ENCODE measurements around the gene ESF1.

Gene ESF1

GRCh38 chr20:13736436-13737191 is 48.1 kb downstream of the ESF1 start:
- Histone ChIP-seq H3K4me3 (ENCODE audit: severe bottlenecking) (no peak overlapping the region), H3K27ac (ENCODE audit: poor library complexity, severe bottlenecking) (no peak overlapping the region), H3K27me3 (ENCODE audit: insufficient read depth, poor library complexity, severe bottlenecking) (no peaks in the 10 kb centered on the region), H3K36me3 (ENCODE audit: low read depth) (peaks cover 60% of the 10 kb centered on the region), H3K4me1 (ENCODE audit: insufficient read depth, poor library complexity, severe bottlenecking) (no peaks in the 10 kb centered on the region), H3K9me3 (ENCODE audit: severe bottlenecking) (no peaks in the 10 kb centered on the region)
- TF ChIP-seq CTCF (IDR thresholded peaks at IDR 0.05; ENCODE audit: poor library complexity, severe bottlenecking): no peak
- no peak for DNase-seq (ENCODE audit: low spot score)
- ATAC-seq (ENCODE audit: low read depth): no peak

- DNase-seq (ENCODE audit: low spot score) (no peak), ATAC-seq (ENCODE audit: low read depth) (no peak)
- Histone ChIP-seq H3K27me3 (ENCODE audit: insufficient read depth, poor library complexity, severe bottlenecking) (no peaks in the 10 kb centered on the region), H3K9me3 (ENCODE audit: severe bottlenecking) (no peaks in the 10 kb centered on the region), H3K4me1 (ENCODE audit: insufficient read depth, poor library complexity, severe bottlenecking) (no peaks in the 10 kb centered on the region), H3K27ac (ENCODE audit: poor library complexity, severe bottlenecking) (no peak overlapping the region), H3K4me3 (ENCODE audit: severe bottlenecking) (no peak overlapping the region), H3K36me3 (ENCODE audit: low read depth) (peaks cover 57% of the 10 kb centered on the region)
- no peak for TF ChIP-seq CTCF (IDR thresholded peaks at IDR 0.05; ENCODE audit: poor library complexity, severe bottlenecking)
Observed at GRCh38 chr20:13735826-13736225, 48.9 kb downstream of the ESF1 start.

- Histone ChIP-seq H3K4me1 (ENCODE audit: insufficient read depth, poor library complexity, severe bottlenecking) (no peaks in the 10 kb centered on the region), H3K27ac (ENCODE audit: poor library complexity, severe bottlenecking) (no peak overlapping the region), H3K9me3 (ENCODE audit: severe bottlenecking) (no peaks in the 10 kb centered on the region), H3K27me3 (ENCODE audit: insufficient read depth, poor library complexity, severe bottlenecking) (no peaks in the 10 kb centered on the region), H3K36me3 (ENCODE audit: low read depth) (peaks cover 25% of the 10 kb centered on the region), H3K4me3 (ENCODE audit: severe bottlenecking) (no peak overlapping the region)
- DNase-seq (ENCODE audit: low spot score): no peak
- no peak; the same call in 2 of the 3 replicates for ATAC-seq (ENCODE audit: low read depth)
- no peak for TF ChIP-seq CTCF (IDR thresholded peaks at IDR 0.05; ENCODE audit: poor library complexity, severe bottlenecking)
Observed at GRCh38 chr20:13723011-13723410, 61.7 kb downstream of the ESF1 start.

- Histone ChIP-seq H3K4me3 (ENCODE audit: severe bottlenecking) (no peak overlapping the region), H3K27ac (ENCODE audit: poor library complexity, severe bottlenecking) (no peak overlapping the region), H3K27me3 (ENCODE audit: insufficient read depth, poor library complexity, severe bottlenecking) (no peaks in the 10 kb centered on the region), H3K36me3 (ENCODE audit: low read depth) (peaks cover 39% of the 10 kb centered on the region), H3K9me3 (ENCODE audit: severe bottlenecking) (no peaks in the 10 kb centered on the region), H3K4me1 (ENCODE audit: insufficient read depth, poor library complexity, severe bottlenecking) (no peaks in the 10 kb centered on the region)
- ATAC-seq (ENCODE audit: low read depth) (no peak), DNase-seq (ENCODE audit: low spot score) (no peak)
- TF ChIP-seq CTCF (IDR thresholded peaks at IDR 0.05; ENCODE audit: poor library complexity, severe bottlenecking): no peak
Observed at GRCh38 chr20:13718171-13718570, 66.5 kb downstream of the ESF1 start.

- DNase-seq (ENCODE audit: low spot score) (no peak), ATAC-seq (ENCODE audit: low read depth) (no peak)
- no peaks in the 10 kb centered on the region for H3K4me1 ChIP-seq (ENCODE audit: insufficient read depth, poor library complexity, severe bottlenecking)
- H3K27ac ChIP-seq (ENCODE audit: poor library complexity, severe bottlenecking): no peak overlapping the region
- TF ChIP-seq CTCF (IDR thresholded peaks at IDR 0.05; ENCODE audit: poor library complexity, severe bottlenecking): no peak
- H3K27me3 ChIP-seq (ENCODE audit: insufficient read depth, poor library complexity, severe bottlenecking): no peaks in the 10 kb centered on the region
- H3K4me3 ChIP-seq (ENCODE audit: severe bottlenecking): no peak overlapping the region
- peaks cover 39% of the 10 kb centered on the region for H3K36me3 ChIP-seq (ENCODE audit: low read depth)
- H3K9me3 ChIP-seq (ENCODE audit: severe bottlenecking): no peaks in the 10 kb centered on the region
Observed at GRCh38 chr20:13717631-13718044, 67.1 kb downstream of the ESF1 start.
